ENCODE results near the gene MISFA. TPM values are rescaled to one million over a fixed set of nuclear protein-coding genes. Genes with fewer than 3 reads are reported as not detected.

Gene MISFA
- total and polyA plus RNA-seq, 2 experiments from 2014 or later = 5.1 TPM; not detected in 1

GRCh38 chr11:18566406-18566805 is 33.2 kb upstream of the MISFA start:
- TF ChIP-seq STAT1 (IDR thresholded peaks at IDR 0.05; ENCODE audit: unreplicated experiment) (no peak), NANOG (IDR thresholded peaks at IDR 0.05; ENCODE audit: borderline replicate concordance) (no peak), POLR2AphosphoS5 (IDR thresholded peaks at IDR 0.05; ENCODE audit: low read depth) (no peak), ZNF331 (CRISPR knock-in tag; IDR thresholded peaks at IDR 0.05; ENCODE audit: low read depth) (no peak), EZH2 (IDR thresholded peaks at IDR 0.05; ENCODE audit: low read depth, unreplicated experiment) (no peak), REST (IDR thresholded peaks at IDR 0.05; ENCODE audit: unreplicated experiment) (no peak), JUNB (IDR thresholded peaks at IDR 0.05; ENCODE audit: unreplicated experiment) (no peak), ZNF462 (CRISPR knock-in tag; IDR thresholded peaks at IDR 0.05) (no peak), CTCF (conservative IDR thresholded peaks at IDR 0.05; ENCODE audit: low read depth in 2 of 2) (no peak), ZNF114 (CRISPR knock-in tag; IDR thresholded peaks at IDR 0.05) (no peak), CREB1 (CRISPR knock-in tag; IDR thresholded peaks at IDR 0.05; ENCODE audit: low read depth) (no peak), EZH2phosphoT487 (IDR thresholded peaks at IDR 0.05; ENCODE audit: unreplicated experiment) (no peak)
- TF ChIP-seq, protein P1, sequence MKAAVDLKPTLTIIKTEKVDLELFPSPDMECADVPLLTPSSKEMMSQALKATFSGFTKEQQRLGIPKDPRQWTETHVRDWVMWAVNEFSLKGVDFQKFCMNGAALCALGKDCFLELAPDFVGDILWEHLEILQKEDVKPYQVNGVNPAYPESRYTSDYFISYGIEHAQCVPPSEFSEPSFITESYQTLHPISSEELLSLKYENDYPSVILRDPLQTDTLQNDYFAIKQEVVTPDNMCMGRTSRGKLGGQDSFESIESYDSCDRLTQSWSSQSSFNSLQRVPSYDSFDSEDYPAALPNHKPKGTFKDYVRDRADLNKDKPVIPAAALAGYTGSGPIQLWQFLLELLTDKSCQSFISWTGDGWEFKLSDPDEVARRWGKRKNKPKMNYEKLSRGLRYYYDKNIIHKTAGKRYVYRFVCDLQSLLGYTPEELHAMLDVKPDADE (IDR thresholded peaks at IDR 0.05) = no peak
- Histone ChIP-seq H4K20me1 (replicated peaks; ENCODE audit: insufficient read depth) (no peaks in the 10 kb centered on the region), H3K27ac (ENCODE audit: low read depth) (no peak overlapping the region), H3K79me2 (replicated peaks; ENCODE audit: insufficient read depth) (no peaks in the 10 kb centered on the region), H3K9me2 (ENCODE audit: insufficient read depth) (no peaks in the 10 kb centered on the region), H3K36me3 (ENCODE audit: insufficient read depth) (no peaks in the 10 kb centered on the region), H3K27me3 (ENCODE audit: insufficient read depth) (no peaks in the 10 kb centered on the region), H3F3A (replicated peaks; ENCODE audit: low read depth) (no peaks in the 10 kb centered on the region), H3K4me3 (no peak overlapping the region), H3K4me1 (ENCODE audit: insufficient read depth) (peaks cover 9% of the 10 kb centered on the region), H3K4me2 (no peak overlapping the region), H2AFZ (no peak overlapping the region)
- no peak for DNase-seq (ENCODE audit: low spot score)
- H3K27ac Mint-ChIP-seq = no peak overlapping the region
- H3K4me3 Mint-ChIP-seq = no peak overlapping the region
- no peak for ATAC-seq
- peaks cover 6% of the 10 kb centered on the region; the same call in 2 of the 3 replicates for H3K4me1 Mint-ChIP-seq
- peaks cover 3% of the 10 kb centered on the region for H3K27me3 Mint-ChIP-seq (ENCODE audit: insufficient read depth, low read depth, poor library complexity)
- H3K9me3 Mint-ChIP-seq = no peaks in the 10 kb centered on the region
- H3K36me3 Mint-ChIP-seq (ENCODE audit: low read depth) = 0 out of 3 replicates have a peak, but pooled peaks cover 3% of the 10 kb centered on the region
